Cortex of kidney (tissue), 1 donor: Measurements from ENCODE around the gene MDM2.
"Not testable (repeated sequence)": the region's sequence is repeated elsewhere in the genome, so short reads cannot be mapped to it uniquely, and the experiment has no call there.

Source experiments
- DNase-seq: peaks from one replicate; lab custom pipeline; 2025; lab: John Stamatoyannopoulos, UW

Gene MDM2

GRCh38 chr12:68827895-68828671, 20.1 kb downstream of the MDM2 start:
- DNase-seq = no peak

GRCh38 chr12:68828672-68829068, 20.7 kb downstream of the MDM2 start:
- no peak for DNase-seq

GRCh38 chr12:68831272-68831671, 23.3 kb downstream of the MDM2 start:
- DNase-seq = no peak

GRCh38 chr12:68831751-68832503, 23.9 kb downstream of the MDM2 start:
- DNase-seq = no peak

GRCh38 chr12:68832504-68832867, 24.5 kb downstream of the MDM2 start:
- DNase-seq = no peak

GRCh38 chr12:68833508-68833907, 25.5 kb downstream of the MDM2 start:
- DNase-seq = no peak

GRCh38 chr12:68835333-68835908, 27.4 kb downstream of the MDM2 start:
- no peak for DNase-seq

- no peak for DNase-seq
Measured at GRCh38 chr12:68837215-68837614, 29.2 kb downstream of the MDM2 start.

GRCh38 chr12:68838046-68838886, 30.3 kb downstream of the MDM2 start:
- no peak for DNase-seq

- no peak for DNase-seq
Measured at GRCh38 chr12:68839183-68840147, 31.5 kb downstream of the MDM2 start.

GRCh38 chr12:68841175-68841574, 33.2 kb downstream of the MDM2 start:
- not testable (repeated sequence) for DNase-seq

GRCh38 chr12:68841717-68842116, 33.7 kb downstream of the MDM2 start:
- no peak for DNase-seq

- DNase-seq = no peak
Measured at GRCh38 chr12:68842123-68842522, 34.1 kb downstream of the MDM2 start.

GRCh38 chr12:68842784-68843567, 35.0 kb downstream of the MDM2 start:
- no peak for DNase-seq

GRCh38 chr12:68844318-68844745, 36.4 kb downstream of the MDM2 start:
- no peak for DNase-seq

GRCh38 chr12:68844788-68845695, 37.1 kb downstream of the MDM2 start:
- DNase-seq = no peak

- DNase-seq = no peak
Measured at GRCh38 chr12:68846811-68847210, 38.8 kb downstream of the MDM2 start.

- no peak for DNase-seq
Measured at GRCh38 chr12:68850390-68850789, 42.4 kb downstream of the MDM2 start.
